Ramos (cell line): ENCODE data around the gene FAM163B.
"Not testable (repeated sequence)": the region's sequence is repeated elsewhere in the genome, so short reads cannot be mapped to it uniquely, and the experiment has no call there.

Experiments
- in situ Hi-C: fragments of 300-500 bp; cut with MboI; formaldehyde crosslinking; loops from one replicate; pipeline ENCODE4 v1.14.3; 2022; ENCODE audit warnings: low sequenced_read_pairs; ENCODE audit not compliant: unreplicated experiment

FAM163B gene

GRCh38 chr9:133574771-133575170 is 34.4 kb downstream of the FAM163B start:
- in situ Hi-C loops, result no loop called here

- in situ Hi-C loops, result no loop called here
Observed at GRCh38 chr9:133573791-133574515, 35.2 kb downstream of the FAM163B start.

GRCh38 chr9:133572821-133573361 is 36.3 kb downstream of the FAM163B start:
- in situ Hi-C loops, result no loop called here

- in situ Hi-C loops, result no loop called here
Observed at GRCh38 chr9:133571896-133572595, 37.1 kb downstream of the FAM163B start.

- in situ Hi-C loops, result no loop called here
Observed at GRCh38 chr9:133571391-133571890, 37.7 kb downstream of the FAM163B start.

GRCh38 chr9:133570691-133571080 is 38.5 kb downstream of the FAM163B start:
- in situ Hi-C loops, result no loop called here

- in situ Hi-C loops, result no loop called here
Observed at GRCh38 chr9:133569891-133570690, 39.1 kb downstream of the FAM163B start.

GRCh38 chr9:133569121-133569785 is 39.9 kb downstream of the FAM163B start:
- in situ Hi-C loops, result no loop called here

GRCh38 chr9:133568186-133568585 is 41.0 kb downstream of the FAM163B start:
- in situ Hi-C loops, result no loop called here

GRCh38 chr9:133566817-133567216 is 42.4 kb downstream of the FAM163B start:
- in situ Hi-C loops, result no loop called here

- in situ Hi-C loops, result no loop called here
Observed at GRCh38 chr9:133566382-133566781, 42.8 kb downstream of the FAM163B start.

GRCh38 chr9:133564451-133565116 is 44.6 kb downstream of the FAM163B start:
- in situ Hi-C loops, result no loop called here

- in situ Hi-C loops, result not testable (repeated sequence)
Observed at GRCh38 chr9:133563814-133564213, 45.4 kb downstream of the FAM163B start.

GRCh38 chr9:133563291-133563796 is 45.8 kb downstream of the FAM163B start:
- in situ Hi-C loops, result no loop called here

- in situ Hi-C loops, result no loop called here
Observed at GRCh38 chr9:133562611-133563290, 46.4 kb downstream of the FAM163B start.

GRCh38 chr9:133561976-133562554 is 47.1 kb downstream of the FAM163B start:
- in situ Hi-C loops, result no loop called here

- in situ Hi-C loops, result no loop called here
Observed at GRCh38 chr9:133560944-133561343, 48.2 kb downstream of the FAM163B start.

GRCh38 chr9:133560311-133560710 is 48.9 kb downstream of the FAM163B start:
- in situ Hi-C loops, result no loop called here
